Chondrocyte (in vitro differentiated cells): ENCODE measurements around the gene MUC12. TPM values are rescaled to one million over a fixed set of nuclear protein-coding genes. Genes with fewer than 3 reads are reported as not detected.

ENCODE experiments used
- DNase-seq: peaks from one replicate; pipeline ENCODE4 v3.0.0; 2021; ENCODE audit warnings: mixed read lengths, low spot score
- H3K27ac Mint-ChIP-seq: one replicate; pipeline ENCODE4 v1.8.0; 2021; ENCODE audit warnings: mild to moderate bottlenecking, moderate library complexity, mixed read lengths; ENCODE audit not compliant: unreplicated experiment
- H3K27me3 Mint-ChIP-seq: 2 replicates; pipeline ENCODE4 v1.8.0; 2021; ENCODE audit warnings: low read depth, mixed read lengths
- H3K36me3 Mint-ChIP-seq: 2 replicates; pipeline ENCODE4 v1.8.0; 2021; ENCODE audit warnings: low read depth, mixed read lengths
- H3K4me1 Mint-ChIP-seq: 2 replicates; pipeline ENCODE4 v1.8.0; 2021; ENCODE audit warnings: low read depth, mild to moderate bottlenecking, mixed read lengths
- H3K4me3 Mint-ChIP-seq: one replicate; pipeline ENCODE4 v1.8.0; 2021; ENCODE audit warnings: mild to moderate bottlenecking, moderate library complexity, mixed read lengths; ENCODE audit not compliant: unreplicated experiment
- H3K9me3 Mint-ChIP-seq: 2 replicates; pipeline ENCODE4 v1.8.0; 2021; ENCODE audit warnings: low read depth, mixed read lengths
- CTCF ChIP-seq: fragments of 200-600 bp; sonication (generic); IDR thresholded peaks from 2 replicates; pipeline ENCODE4 v1.5.0; 2021; ENCODE audit warnings: antibody characterized with exemption, mild to moderate bottlenecking, moderate library complexity
- total RNA-seq: library from RNA; stranded (reverse); gene quantifications from 3 replicates; pipeline ENCODE4 v1.2.1, GENCODE V29; 2021

Gene MUC12
- total RNA-seq, 1 donor from 2014 or later: not detected

GRCh38 chr7:101066141-101066832, 96.9 kb downstream of the MUC12 start:
- Mint-ChIP-seq H3K27ac (no peak overlapping the region), H3K4me3 (no peak overlapping the region), H3K36me3 (no peaks in the 10 kb centered on the region), H3K27me3 (peaks cover 15% of the 10 kb centered on the region), H3K4me1 (peaks cover 9% of the 10 kb centered on the region), H3K9me3 (no peaks in the 10 kb centered on the region)
- no peak for TF ChIP-seq CTCF
- DNase-seq: peak; percentile 43

DNA sequence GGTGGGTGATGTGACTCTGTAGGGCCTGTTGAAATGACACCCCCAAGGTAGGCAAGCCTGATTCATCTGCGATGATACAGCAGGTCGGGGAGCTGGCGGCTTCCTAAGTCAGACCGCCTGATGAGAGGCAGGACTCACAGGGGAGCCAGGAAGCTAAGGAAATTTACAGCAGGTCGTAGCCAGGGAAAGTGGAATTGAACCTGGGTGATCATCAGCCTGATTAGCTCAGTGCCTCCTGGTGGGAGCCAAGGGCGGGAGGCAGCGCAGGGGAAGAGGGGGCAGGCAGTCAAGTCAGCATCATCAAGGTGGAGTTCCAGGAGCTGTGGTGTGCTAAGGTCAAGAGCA, 97.4 kb downstream of the MUC12 start:
- peak; percentile 43 for DNase-seq
- TF ChIP-seq CTCF: no peak
- Mint-ChIP-seq H3K9me3 (no peaks in the 10 kb centered on the region), H3K27me3 (peaks cover 17% of the 10 kb centered on the region), H3K4me1 (peaks cover 9% of the 10 kb centered on the region), H3K4me3 (no peak overlapping the region), H3K36me3 (no peaks in the 10 kb centered on the region), H3K27ac (no peak overlapping the region)

DNA sequence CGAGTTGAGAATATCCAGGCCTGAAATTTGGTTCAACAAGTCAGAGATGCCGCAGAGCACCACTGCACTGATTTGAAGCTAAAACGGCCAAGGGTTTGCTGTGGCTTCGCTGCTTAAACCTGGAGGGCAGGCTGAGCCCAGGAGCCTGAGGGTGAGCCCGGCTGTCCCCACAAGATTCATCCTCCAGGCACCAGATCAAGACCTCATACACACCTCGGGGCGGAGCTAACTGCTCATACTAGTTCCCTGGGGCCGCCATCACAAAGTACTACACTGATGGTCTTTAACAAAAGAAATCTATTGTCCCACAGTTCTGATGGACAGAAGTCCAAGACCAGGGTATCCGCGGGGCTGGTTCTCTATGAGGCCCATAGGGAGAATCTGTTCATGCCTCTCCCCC, 99.0 kb downstream of the MUC12 start:
- peak; percentile 36 for DNase-seq
- Mint-ChIP-seq H3K27ac (no peak overlapping the region), H3K36me3 (no peaks in the 10 kb centered on the region), H3K4me1 (peaks cover 9% of the 10 kb centered on the region), H3K4me3 (no peak overlapping the region), H3K27me3 (peaks cover 16% of the 10 kb centered on the region), H3K9me3 (no peaks in the 10 kb centered on the region)
- no peak for TF ChIP-seq CTCF

Other genes starting within 250 kb of the MUC12 start
- gene EPO, start 249.1 kb upstream of the MUC12 start, total RNA-seq: not detected in 3 replicates
- not detected in 3 replicates for gene ZAN, start 236.0 kb upstream of the MUC12 start, total RNA-seq
- gene EPHB4, start 142.0 kb upstream of the MUC12 start, total RNA-seq: 56.6 to 60.7 TPM (median 59.5 TPM) in 3 replicates
- 23.5 to 26.6 TPM (median 26.0 TPM) in 3 replicates for gene SLC12A9, start 116.9 kb upstream of the MUC12 start, total RNA-seq
- gene TRIP6, start 102.2 kb upstream of the MUC12 start, total RNA-seq: 91.6 to 104 TPM (median 98.4 TPM) in 3 replicates
- gene SRRT, start 94.5 kb upstream of the MUC12 start, total RNA-seq: 104 to 138 TPM (median 105 TPM) in 3 replicates
- 4.1 to 5.0 TPM (median 4.3 TPM) in 3 replicates for gene UFSP1, start 79.8 kb upstream of the MUC12 start, total RNA-seq
- gene ACHE, start 73.7 kb upstream of the MUC12 start, total RNA-seq: 1.4 to 2.9 TPM (median 2.6 TPM) in 3 replicates
- not detected in 3 replicates for gene MUC3A, start 20.0 kb upstream of the MUC12 start, total RNA-seq
- gene MUC17, start 50.5 kb downstream of the MUC12 start, total RNA-seq: not detected in 3 replicates
- 26.1 to 35.7 TPM (median 30.4 TPM) in 3 replicates for gene TRIM56, start 115.9 kb downstream of the MUC12 start, total RNA-seq
- gene SERPINE1, start 157.5 kb downstream of the MUC12 start, total RNA-seq: 794 to 1,203 TPM (median 1,180 TPM) in 3 replicates
- gene AP1S1, start 184.9 kb downstream of the MUC12 start, total RNA-seq: 55.9 to 60.5 TPM (median 60.4 TPM) in 3 replicates
- gene VGF, start 196.0 kb downstream of the MUC12 start, total RNA-seq: 0.22 to 0.26 TPM in 2 of 3 replicates, not detected in the other
- gene NAT16, start 210.7 kb downstream of the MUC12 start, total RNA-seq: not detected in 3 replicates
- not detected in 3 replicates for gene MOGAT3, start 231.5 kb downstream of the MUC12 start, total RNA-seq
- 129 to 156 TPM (median 149 TPM) in 3 replicates for gene PLOD3, start 248.0 kb downstream of the MUC12 start, total RNA-seq
- gene ZNHIT1, start 248.6 kb downstream of the MUC12 start, total RNA-seq: 57.2 to 65.0 TPM (median 58.1 TPM) in 3 replicates